Keratinocyte (primary cell): ENCODE results near the gene ZER1. TPM values are rescaled to one million over a fixed set of nuclear protein-coding genes. Genes with fewer than 3 reads are reported as not detected.

Experiments used
- DNase-seq: peaks from one replicate; pipeline ENCODE4 v3.0.0-alpha.2; 2011; ENCODE audit warnings: low read depth, missing footprints, low spot score
- FAIRE-seq: peaks from 2 replicates; lab custom pipeline; 2011; peaks lifted over from hg19 to GRCh38; lab: Jason Lieb, UNC
- H2AFZ ChIP-seq: 2 replicates; pipeline ENCODE4 v1.6.0; 2012; ENCODE audit warnings: low read length, control low read depth, inconsistent platforms; ENCODE audit not compliant: control insufficient read depth
- H3K27ac ChIP-seq: 2 replicates; pipeline ENCODE4 v1.5.1; 2011; ENCODE audit warnings: low read length; ENCODE audit not compliant: control insufficient read depth, insufficient read depth
- H3K27me3 ChIP-seq: 3 replicates; pipeline ENCODE4 v1.6.0; 2011; ENCODE audit warnings: low read length; ENCODE audit not compliant: control insufficient read depth, insufficient read depth; ENCODE audit errors: extremely low read depth
- H3K36me3 ChIP-seq, 2 experiments: 2 replicates in 1 of 2; 3 replicates in 1 of 2; pipeline ENCODE4 v1.5.1; 2011; ENCODE audit warnings: low read length in 2 of 2, mild to moderate bottlenecking in 1 of 2; ENCODE audit not compliant: control insufficient read depth in 2 of 2, insufficient read depth in 2 of 2; ENCODE audit errors: extremely low read depth in 1 of 2
- H3K4me1 ChIP-seq: 3 replicates; pipeline ENCODE4 v1.5.1; 2011; ENCODE audit warnings: low read length; ENCODE audit not compliant: control insufficient read depth, insufficient read depth; ENCODE audit errors: extremely low read depth
- H3K4me2 ChIP-seq: 3 replicates; pipeline ENCODE4 v1.6.0; 2011; ENCODE audit warnings: low read depth, low read length; ENCODE audit not compliant: control insufficient read depth, insufficient read depth; ENCODE audit errors: extremely low read depth
- H3K4me3 ChIP-seq, 3 experiments: fragments of 200-600 bp in 1 of 3; sonication (generic) in 1 of 3; 2 replicates in 2 of 3; 3 replicates in 1 of 3; pipeline ENCODE4 v1.5.1; 2011 to 2016; ENCODE audit warnings: low read length in 3 of 3, mild to moderate bottlenecking in 3 of 3, control low read depth in 2 of 3, inconsistent platforms in 1 of 3, low read depth in 1 of 3, mixed read lengths in 1 of 3, mixed run types in 1 of 3, moderate library complexity in 1 of 3; ENCODE audit not compliant: control insufficient read depth in 2 of 3, insufficient read depth in 2 of 3; ENCODE audit errors: extremely low read depth in 1 of 3
- H3K79me2 ChIP-seq: 2 replicates; pipeline ENCODE4 v1.6.0; 2012; ENCODE audit warnings: low read length; ENCODE audit not compliant: control insufficient read depth, insufficient read depth
- H3K9ac ChIP-seq: 3 replicates; pipeline ENCODE4 v1.6.0; 2011; ENCODE audit warnings: low read length; ENCODE audit not compliant: control insufficient read depth, insufficient read depth; ENCODE audit errors: extremely low read depth
- H3K9me1 ChIP-seq: 3 replicates; pipeline ENCODE4 v1.6.0; 2011; ENCODE audit warnings: low read length; ENCODE audit not compliant: control insufficient read depth, insufficient read depth; ENCODE audit errors: extremely low read depth
- H3K9me3 ChIP-seq: 2 replicates; pipeline ENCODE4 v1.5.1; 2012; ENCODE audit warnings: low read depth, low read length; ENCODE audit not compliant: control insufficient read depth
- H4K20me1 ChIP-seq: 3 replicates; pipeline ENCODE4 v1.6.0; 2011; ENCODE audit warnings: low read length; ENCODE audit not compliant: control insufficient read depth, insufficient read depth; ENCODE audit errors: extremely low read depth
- EZH2 ChIP-seq: IDR thresholded peaks from one replicate; pipeline ENCODE4 v1.6.1; 2012; ENCODE audit warnings: inconsistent platforms, mild to moderate bottlenecking, low read length, moderate library complexity
- dilution Hi-C: fragments of 300-500 bp; cut with MboI; formaldehyde crosslinking; loops from one replicate; pipeline ENCODE4 v1.7.0; 2020; ENCODE audit warnings: low sequenced_read_pairs; ENCODE audit not compliant: extremely low pct_ligation_motif_present
- polyA plus RNA-seq, 5 experiments: library from polyadenylated mRNA; depleted of rRNA in 3 of 5; stranded (reverse) in 3 of 5; stranded (forward) in 1 of 5; unstranded in 1 of 5; fragments of >200 nt; gene quantifications; 1 replicate in 1 of 5; 2 replicates in 3 of 5; 3 replicates in 1 of 5; pipeline versions ENCODE4 v1.2.1 to v1.2.3, GENCODE V29; 2011 to 2012; ENCODE audit warnings: missing spikeins in 2 of 5, low read depth in 1 of 5, low replicate concordance in 1 of 5
- TF ChIP-seq, protein P1 (sequence below), 3 experiments: IDR thresholded peaks in 1 of 3; conservative IDR thresholded peaks in 1 of 3; optimal IDR thresholded peaks in 1 of 3; 2 replicates in 2 of 3; 3 replicates in 1 of 3; pipeline versions ENCODE3 to v1.5.1; 2011; ENCODE audit warnings: low read length in 3 of 3, mild to moderate bottlenecking in 3 of 3, moderate library complexity in 2 of 3, control low read depth in 1 of 3, inconsistent platforms in 1 of 3; ENCODE audit not compliant: insufficient read depth in 2 of 3; ENCODE audit errors: extremely low read depth in 1 of 3

The ZER1 gene
- polyA plus RNA-seq, 1 donor (not counting 4 experiments of a cell fraction or from before 2014, with no cell fraction given), result 14.9 TPM

DNA sequence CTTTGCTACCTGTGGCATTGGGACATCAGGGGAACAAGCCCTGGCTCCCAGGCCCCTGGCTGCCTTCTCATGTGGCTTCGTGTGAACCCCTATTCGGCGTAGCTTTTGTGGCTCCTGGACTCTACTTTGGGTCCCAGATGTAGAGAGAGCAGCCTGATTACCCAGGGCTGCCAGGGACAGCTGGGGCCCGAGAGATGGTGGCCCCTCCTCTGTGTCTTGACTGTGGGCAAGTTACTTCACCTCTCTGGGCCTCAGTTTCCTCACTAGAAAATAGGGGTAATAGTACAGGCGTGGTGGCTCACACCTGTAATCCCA lies 67.4 kb downstream of the ZER1 start:
- H3K4me3 ChIP-seq, result no peak overlapping the region
- no peak overlapping the region for H3K27ac ChIP-seq
- no peaks in the 10 kb centered on the region for H3K4me1 ChIP-seq
- H4K20me1 ChIP-seq, result no peaks in the 10 kb centered on the region
- H2AFZ ChIP-seq, result no peak overlapping the region
- H3K4me2 ChIP-seq, result no peak overlapping the region
- TF ChIP-seq, protein P1, sequence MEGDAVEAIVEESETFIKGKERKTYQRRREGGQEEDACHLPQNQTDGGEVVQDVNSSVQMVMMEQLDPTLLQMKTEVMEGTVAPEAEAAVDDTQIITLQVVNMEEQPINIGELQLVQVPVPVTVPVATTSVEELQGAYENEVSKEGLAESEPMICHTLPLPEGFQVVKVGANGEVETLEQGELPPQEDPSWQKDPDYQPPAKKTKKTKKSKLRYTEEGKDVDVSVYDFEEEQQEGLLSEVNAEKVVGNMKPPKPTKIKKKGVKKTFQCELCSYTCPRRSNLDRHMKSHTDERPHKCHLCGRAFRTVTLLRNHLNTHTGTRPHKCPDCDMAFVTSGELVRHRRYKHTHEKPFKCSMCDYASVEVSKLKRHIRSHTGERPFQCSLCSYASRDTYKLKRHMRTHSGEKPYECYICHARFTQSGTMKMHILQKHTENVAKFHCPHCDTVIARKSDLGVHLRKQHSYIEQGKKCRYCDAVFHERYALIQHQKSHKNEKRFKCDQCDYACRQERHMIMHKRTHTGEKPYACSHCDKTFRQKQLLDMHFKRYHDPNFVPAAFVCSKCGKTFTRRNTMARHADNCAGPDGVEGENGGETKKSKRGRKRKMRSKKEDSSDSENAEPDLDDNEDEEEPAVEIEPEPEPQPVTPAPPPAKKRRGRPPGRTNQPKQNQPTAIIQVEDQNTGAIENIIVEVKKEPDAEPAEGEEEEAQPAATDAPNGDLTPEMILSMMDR (optimal IDR thresholded peaks at IDR 0.05 in 1 of 3, IDR thresholded peaks at IDR 0.05 in 1 of 3, conservative IDR thresholded peaks at IDR 0.05 in 1 of 3; ENCODE audit: extremely low read depth in 1 of 3, insufficient read depth in 2 of 3, low read length in 3 of 3), result no peak
- no peak for FAIRE-seq
- dilution Hi-C loops, result no loop called here
- no peak overlapping the region for H3K9ac ChIP-seq
- H3K27me3 ChIP-seq, result no peaks in the 10 kb centered on the region
- DNase-seq, result no peak
- H3K9me1 ChIP-seq, result no peaks in the 10 kb centered on the region
- H3K36me3 ChIP-seq, result no peaks in the 10 kb centered on the region
- no peaks in the 10 kb centered on the region for H3K9me3 ChIP-seq
- H3K79me2 ChIP-seq, result no peaks in the 10 kb centered on the region

DNA sequence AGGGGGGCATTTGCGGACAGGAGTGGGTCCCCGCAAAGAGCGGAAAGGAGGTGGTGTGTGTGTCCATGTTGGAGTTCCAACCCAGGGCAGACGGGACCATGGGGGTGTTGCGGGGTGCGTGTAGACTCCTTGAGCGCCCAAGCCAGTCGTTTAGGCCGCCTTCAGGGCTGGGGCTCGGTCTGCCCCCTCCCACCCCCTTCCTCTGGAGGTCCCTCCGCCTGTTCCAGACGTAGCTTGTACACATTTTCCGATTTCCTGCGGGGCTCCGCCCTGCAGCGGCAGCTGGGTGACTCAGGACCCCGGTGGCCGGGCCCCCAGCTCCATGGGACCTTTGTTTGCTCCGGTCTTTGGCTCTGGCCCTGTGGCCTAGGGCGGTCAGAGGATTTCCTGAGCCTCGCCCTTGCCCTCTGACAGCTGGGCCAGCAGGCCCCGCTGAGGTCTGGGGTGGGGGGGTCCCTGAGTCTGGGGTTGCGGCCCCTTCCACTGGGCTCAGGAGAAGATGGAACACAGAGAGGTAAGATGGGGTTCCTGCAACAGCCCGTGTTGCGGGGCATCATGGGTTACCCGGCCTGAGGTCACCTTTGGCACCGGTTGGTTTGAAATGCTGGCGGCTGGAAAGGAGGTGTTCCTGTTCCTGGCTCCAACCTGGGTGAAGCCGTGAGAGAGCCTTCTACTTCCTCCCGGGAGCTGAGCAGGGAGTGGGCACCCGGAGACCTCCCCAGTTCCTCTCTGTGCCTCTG lies 67.9 kb downstream of the ZER1 start:
- Histone ChIP-seq H3K27me3 (no peaks in the 10 kb centered on the region), H3K4me2 (no peak overlapping the region), H4K20me1 (no peaks in the 10 kb centered on the region), H3K9me1 (no peaks in the 10 kb centered on the region), H3K36me3 (no peaks in the 10 kb centered on the region), H3K9me3 (no peaks in the 10 kb centered on the region), H3K27ac (no peak overlapping the region), H3K9ac (no peak overlapping the region), H3K4me3 (no peak overlapping the region), H3K79me2 (no peaks in the 10 kb centered on the region), H3K4me1 (no peaks in the 10 kb centered on the region), H2AFZ (no peak overlapping the region)
- no peak for TF ChIP-seq EZH2
- TF ChIP-seq, protein P1 (optimal IDR thresholded peaks at IDR 0.05 in 1 of 3, IDR thresholded peaks at IDR 0.05 in 1 of 3, conservative IDR thresholded peaks at IDR 0.05 in 1 of 3; ENCODE audit: extremely low read depth in 1 of 3, insufficient read depth in 2 of 3, low read length in 3 of 3), result no peak
- FAIRE-seq (no peak), DNase-seq (no peak)
- dilution Hi-C loops, result no loop called here
